NCI-H69 (cell line): ENCODE data around the gene GPATCH8.
"Not testable (repeated sequence)": the region's sequence is repeated elsewhere in the genome, so short reads cannot be mapped to it uniquely, and the experiment has no call there.

Experiments
- DNase-seq: peaks from one replicate; lab custom pipeline; 2025; lab: John Stamatoyannopoulos, UW

Gene GPATCH8

DNA sequence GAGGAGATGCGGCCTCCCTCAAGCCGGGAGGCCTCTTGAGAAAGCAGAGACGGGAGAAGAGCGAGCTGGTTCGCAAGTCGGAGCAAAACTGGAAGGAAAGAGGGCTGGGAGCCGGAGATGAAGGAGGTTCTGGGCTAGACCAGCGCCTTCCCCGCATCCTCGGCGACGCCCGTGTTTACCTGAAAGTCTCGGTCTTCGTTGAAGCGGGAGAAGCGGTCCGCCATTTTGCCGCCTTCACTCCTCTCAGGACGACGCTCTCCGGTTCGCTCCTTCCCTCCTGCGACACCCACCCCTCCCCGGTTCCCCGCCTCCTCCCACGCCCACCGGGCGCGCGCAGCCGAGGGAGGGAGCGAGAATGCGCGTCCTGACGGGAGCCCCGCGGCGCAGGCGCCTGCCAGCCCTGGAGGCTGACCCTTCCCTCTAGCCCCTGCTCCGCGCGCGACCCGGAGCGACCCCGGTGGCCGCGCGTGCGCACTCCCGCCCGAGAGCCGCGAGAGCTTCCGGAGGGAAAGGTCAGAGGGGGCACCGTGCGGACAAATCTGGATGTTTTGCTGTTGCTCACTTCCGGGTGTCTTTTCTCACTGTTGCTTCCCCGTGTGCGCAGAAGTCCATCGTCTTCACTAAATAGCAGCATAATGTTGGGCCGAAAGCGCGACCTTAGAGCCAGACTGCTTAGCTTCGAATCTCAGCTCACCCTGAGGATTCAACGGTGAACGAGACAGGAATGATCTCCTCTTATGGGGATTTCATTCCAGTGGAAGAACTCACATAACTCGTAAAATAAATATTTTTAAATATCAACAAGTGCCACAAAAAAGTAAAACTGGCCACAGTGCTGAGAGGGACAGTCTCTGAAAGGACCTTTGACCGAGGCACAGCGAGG, at the start of gene GPATCH8:
Gene GPATCH8 (minus strand): TSS at position 260 of the 883 bp plus-strand sequence. CDS start 36 bp downstream, at position 224.
- DNase-seq, result peak; percentile 97

GRCh38 chr17:44552361-44552760, 49.2 kb upstream of the GPATCH8 start:
- no peak for DNase-seq

DNA sequence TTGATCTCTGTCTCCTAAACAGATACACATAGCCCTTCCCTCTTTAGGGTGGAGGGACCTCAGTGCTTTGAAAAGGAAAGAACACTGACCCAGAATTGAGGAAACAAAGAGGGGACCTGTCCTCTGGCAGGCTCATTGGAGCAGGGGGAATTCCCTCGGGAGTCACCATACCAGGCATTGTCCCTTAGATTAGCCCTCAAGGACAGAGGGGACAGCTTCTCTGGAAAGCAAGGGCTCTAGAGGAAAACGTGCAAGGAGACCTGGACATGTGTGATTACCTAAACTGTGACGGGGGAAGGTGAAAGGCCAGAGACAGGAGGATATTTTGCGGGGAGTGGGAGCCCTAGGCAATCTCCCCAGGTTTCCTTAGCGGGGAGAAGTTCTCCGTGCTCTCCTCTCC, 46.5 kb upstream of the GPATCH8 start:
- DNase-seq, result no peak

- DNase-seq, result no peak
Observed at GRCh38 chr17:44548376-44549230, 45.4 kb upstream of the GPATCH8 start.

DNA sequence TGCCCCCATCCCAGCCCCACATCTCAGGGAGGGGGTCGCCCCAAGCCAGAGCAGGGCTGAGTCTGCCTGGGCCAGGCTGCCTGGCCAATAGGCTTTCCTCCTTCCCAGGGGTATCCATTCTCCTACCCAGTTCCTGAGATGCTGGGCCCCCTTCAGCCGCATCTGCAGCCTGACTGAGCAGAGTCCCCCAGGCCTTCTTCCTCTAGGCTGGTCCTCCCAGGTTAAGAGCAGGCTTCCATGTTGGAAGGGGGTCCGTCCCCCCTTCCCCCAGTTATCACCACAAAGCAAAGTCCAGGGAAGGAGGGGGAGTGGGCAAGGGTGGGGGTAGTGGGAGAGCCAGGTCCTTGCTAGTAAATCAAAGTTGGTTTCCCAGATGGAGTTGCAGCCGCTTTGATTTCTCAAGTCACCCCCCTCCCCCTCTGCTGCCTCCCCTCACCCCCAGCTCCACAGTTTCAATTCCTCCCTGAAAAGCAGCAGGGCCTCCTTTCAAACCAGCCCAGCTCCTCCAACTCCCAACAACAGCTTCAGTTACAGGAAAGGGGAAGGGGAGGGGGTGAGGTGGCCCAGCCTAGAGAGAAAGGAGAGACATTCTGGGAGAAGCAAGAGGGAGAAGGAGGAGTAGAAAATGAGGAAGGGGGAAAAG, 44.5 kb upstream of the GPATCH8 start:
- DNase-seq, result no peak

GRCh38 chr17:44546671-44547606, 43.7 kb upstream of the GPATCH8 start:
- no peak for DNase-seq

- DNase-seq, result no peak
Observed at GRCh38 chr17:44543905-44544523, 40.8 kb upstream of the GPATCH8 start.

- no peak for DNase-seq
Observed at GRCh38 chr17:44543213-44543904, 40.2 kb upstream of the GPATCH8 start.

- no peak for DNase-seq
Observed at GRCh38 chr17:44541884-44542581, 38.8 kb upstream of the GPATCH8 start.

- no peak for DNase-seq
Observed at GRCh38 chr17:44540246-44541084, 37.3 kb upstream of the GPATCH8 start.

GRCh38 chr17:44539673-44540072, 36.5 kb upstream of the GPATCH8 start:
- DNase-seq, result no peak

DNA sequence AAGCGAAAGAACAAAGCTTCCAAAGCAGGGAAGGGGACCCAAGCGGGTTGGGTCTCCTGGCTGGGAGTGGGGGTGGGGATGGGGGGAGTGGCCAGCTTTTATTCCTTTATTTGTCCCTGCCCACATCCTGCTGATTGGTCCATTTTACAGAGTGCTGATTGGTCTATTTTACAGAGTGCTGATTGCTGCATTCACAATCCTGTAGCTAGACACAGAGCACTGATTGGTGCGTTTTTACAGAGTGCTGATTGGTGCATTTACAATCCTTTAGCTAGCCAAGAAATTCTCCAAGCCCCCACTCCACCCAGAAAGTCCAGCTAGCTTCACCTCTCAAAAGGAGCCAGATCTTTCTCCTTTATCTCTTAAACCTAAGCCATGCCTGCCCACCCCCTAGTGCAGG, 34.7 kb upstream of the GPATCH8 start:
- DNase-seq, result not testable (repeated sequence)

- DNase-seq, result no peak
Observed at GRCh38 chr17:44536090-44536953, 33.1 kb upstream of the GPATCH8 start.

- peak; percentile 91 for DNase-seq
Observed at GRCh38 chr17:44533533-44534246, 30.5 kb upstream of the GPATCH8 start.

DNA sequence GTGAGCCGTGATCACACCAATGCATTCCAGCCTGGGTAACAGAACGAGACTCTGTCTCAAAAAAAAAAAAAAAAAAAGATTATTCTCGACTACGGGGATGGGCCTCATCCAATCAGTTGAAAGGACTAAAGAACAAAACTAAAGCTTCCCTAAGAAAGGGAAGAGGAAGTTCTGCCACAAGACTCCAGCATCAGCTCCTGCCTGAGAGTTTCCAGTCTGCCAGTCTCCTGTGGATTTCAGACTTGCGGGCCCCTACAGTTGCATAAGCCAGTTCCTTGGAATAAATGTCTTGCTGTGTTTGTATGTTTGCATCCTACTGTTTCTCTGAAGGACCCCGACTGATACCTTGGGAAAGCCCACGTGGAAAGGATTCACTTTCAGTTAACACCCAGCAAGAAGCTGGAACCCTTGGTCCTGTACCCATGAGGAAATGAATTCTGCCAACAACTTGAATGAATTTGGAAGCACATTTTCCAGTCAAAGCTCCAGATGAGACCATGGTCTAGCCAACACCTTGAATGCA, 27.8 kb upstream of the GPATCH8 start:
- DNase-seq, result no peak

GRCh38 chr17:44529864-44530263, 26.7 kb upstream of the GPATCH8 start:
- DNase-seq, result no peak

- DNase-seq, result no peak
Observed at GRCh38 chr17:44527954-44528353, 24.7 kb upstream of the GPATCH8 start.
